ENCODE measurements around the gene TMEM100.

GRCh38 chr17:55762086-55762858 is 39.6 kb upstream of the TMEM100 start:
- no peak for TF ChIP-seq CTCF (conservative IDR thresholded peaks at IDR 0.05 in 1 of 2, IDR thresholded peaks at IDR 0.05 in 1 of 2; ENCODE audit: low read depth in 1 of 2, low read length in 2 of 2)
- TF ChIP-seq EZH2 (IDR thresholded peaks at IDR 0.05; ENCODE audit: low read length, missing control alignments): no peak
